GM18909 (cell line): ENCODE results near the gene CCDC149.

Experiments used
- ATAC-seq: cut with Tn5 transposase; IDR thresholded peaks from one replicate; pipeline ENCODE4 v1.9.1; 2021; ENCODE audit warnings: mild to moderate bottlenecking; ENCODE audit not compliant: unreplicated experiment, poor library complexity

The CCDC149 gene

GRCh38 chr4:24849351-24849750 is 63.5 kb downstream of the CCDC149 start:
- no peak for ATAC-seq

GRCh38 chr4:24846716-24847115 is 66.1 kb downstream of the CCDC149 start:
- ATAC-seq = no peak

- ATAC-seq = no peak
Measured at GRCh38 chr4:24845902-24846301, 66.9 kb downstream of the CCDC149 start.

- no peak for ATAC-seq
Measured at GRCh38 chr4:24845132-24845531, 67.7 kb downstream of the CCDC149 start.

- no peak for ATAC-seq
Measured at GRCh38 chr4:24843096-24843495, 69.7 kb downstream of the CCDC149 start.

GRCh38 chr4:24842356-24842755 is 70.5 kb downstream of the CCDC149 start:
- no peak for ATAC-seq

GRCh38 chr4:24840826-24841543 is 71.9 kb downstream of the CCDC149 start:
- ATAC-seq = no peak

- no peak for ATAC-seq
Measured at GRCh38 chr4:24840362-24840761, 72.5 kb downstream of the CCDC149 start.

- ATAC-seq = no peak
Measured at GRCh38 chr4:24837781-24838180, 75.1 kb downstream of the CCDC149 start.

GRCh38 chr4:24837336-24837735 is 75.5 kb downstream of the CCDC149 start:
- ATAC-seq = no peak

GRCh38 chr4:24836661-24837242 is 76.1 kb downstream of the CCDC149 start:
- no peak for ATAC-seq

GRCh38 chr4:24835696-24836095 is 77.1 kb downstream of the CCDC149 start:
- ATAC-seq = no peak

- ATAC-seq = no peak
Measured at GRCh38 chr4:24831637-24832036, 81.2 kb downstream of the CCDC149 start.

- no peak for ATAC-seq
Measured at GRCh38 chr4:24824720-24825119, 88.1 kb downstream of the CCDC149 start.

- no peak for ATAC-seq
Measured at GRCh38 chr4:24820541-24820940, 92.3 kb downstream of the CCDC149 start.

- ATAC-seq = no peak
Measured at GRCh38 chr4:24816797-24817196, 96.0 kb downstream of the CCDC149 start.

GRCh38 chr4:24813732-24814131 is 99.1 kb downstream of the CCDC149 start:
- ATAC-seq = no peak

GRCh38 chr4:24810871-24811631 is 101.8 kb downstream of the CCDC149 start:
- ATAC-seq = no peak

GRCh38 chr4:24809815-24810405 is 102.9 kb downstream of the CCDC149 start:
- ATAC-seq = no peak

GRCh38 chr4:24809376-24809775 is 103.5 kb downstream of the CCDC149 start:
- ATAC-seq = no peak

- no peak for ATAC-seq
Measured at GRCh38 chr4:24808955-24809354, 103.9 kb downstream of the CCDC149 start.
